ENCODE results near the gene DEUP1.
"Not testable (repeated sequence)": the region's sequence is repeated elsewhere in the genome, so short reads cannot be mapped to it uniquely, and the experiment has no call there.

Gene DEUP1

DNA sequence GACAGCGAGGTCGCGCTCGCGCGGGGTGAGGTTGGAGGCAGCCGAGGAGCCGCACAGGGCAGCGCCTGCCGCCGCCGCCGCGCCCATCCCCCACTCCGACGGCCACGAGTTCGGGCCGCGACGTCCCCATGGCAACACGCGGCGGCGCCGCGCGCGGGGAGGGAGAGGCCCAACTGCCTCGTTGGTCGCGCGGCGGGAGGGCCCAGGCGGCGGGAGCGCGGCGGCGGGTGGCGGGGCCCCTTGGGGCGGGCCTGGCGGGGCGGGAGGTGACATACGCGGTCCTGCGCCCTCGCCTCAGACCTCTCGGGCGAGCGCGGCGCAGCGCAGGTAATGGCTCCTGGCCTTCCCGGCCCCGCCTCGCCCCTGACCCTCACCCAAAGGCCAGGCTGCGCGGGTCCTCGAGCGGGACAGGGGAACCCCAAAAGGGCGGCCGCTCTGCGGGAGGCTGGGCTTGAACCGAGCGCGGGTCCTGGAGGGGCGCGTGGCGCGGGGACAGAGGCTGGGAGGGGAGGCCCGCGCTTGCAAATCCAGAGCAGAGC lies at the start of gene DEUP1:
Gene DEUP1 (plus strand): TSS at position 297 of the 539 bp plus-strand sequence. CDS start 1,518 bp downstream, outside the sequence.
- ATAC-seq, result no peak

- no peak for ATAC-seq
These were observed 45.1 kb upstream of the DEUP1 start for GRCh38 chr11:93285430-93285829.

DNA sequence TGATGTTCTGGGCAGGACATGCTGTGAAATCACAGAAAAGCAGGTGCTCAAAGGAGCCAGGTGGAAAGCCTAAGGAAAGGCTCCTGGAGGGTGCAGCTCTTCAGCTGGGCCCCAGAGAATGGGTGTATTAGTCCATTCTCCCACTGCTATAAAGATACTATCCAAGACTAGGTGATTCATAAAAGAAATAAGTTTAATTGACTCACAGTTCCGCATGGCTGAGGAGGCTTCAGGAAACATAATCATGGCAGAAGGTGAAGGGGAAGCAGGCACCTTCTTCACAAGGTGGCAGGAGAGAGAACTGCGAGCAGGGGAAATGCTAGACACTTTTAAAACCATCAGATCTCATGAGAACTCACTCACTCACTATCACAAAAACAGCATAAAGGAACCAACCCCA lies 43.1 kb upstream of the DEUP1 start:
- ATAC-seq, result no peak

DNA sequence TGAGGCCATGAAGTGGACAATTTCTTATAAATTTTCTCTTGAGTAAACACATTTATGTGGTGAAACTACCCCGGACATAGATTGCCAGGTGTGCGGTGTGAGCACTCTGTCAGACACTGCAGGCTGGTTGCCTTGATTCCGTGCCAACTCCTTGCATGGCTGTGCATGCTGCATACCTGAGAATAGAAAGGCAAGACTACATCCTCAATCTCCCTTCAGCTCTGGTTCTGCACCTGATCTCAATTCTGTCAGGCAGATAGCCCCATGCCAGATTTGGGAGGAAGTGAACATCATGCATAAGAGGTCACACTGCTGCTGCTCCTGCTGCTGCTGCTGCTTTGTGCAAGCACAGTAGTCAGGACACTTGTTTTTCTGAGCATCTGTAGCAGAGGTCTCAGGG lies 42.5 kb upstream of the DEUP1 start:
- ATAC-seq, result no peak

- ATAC-seq, result no peak
These were observed 41.8 kb upstream of the DEUP1 start for GRCh38 chr11:93288767-93289166.

DNA sequence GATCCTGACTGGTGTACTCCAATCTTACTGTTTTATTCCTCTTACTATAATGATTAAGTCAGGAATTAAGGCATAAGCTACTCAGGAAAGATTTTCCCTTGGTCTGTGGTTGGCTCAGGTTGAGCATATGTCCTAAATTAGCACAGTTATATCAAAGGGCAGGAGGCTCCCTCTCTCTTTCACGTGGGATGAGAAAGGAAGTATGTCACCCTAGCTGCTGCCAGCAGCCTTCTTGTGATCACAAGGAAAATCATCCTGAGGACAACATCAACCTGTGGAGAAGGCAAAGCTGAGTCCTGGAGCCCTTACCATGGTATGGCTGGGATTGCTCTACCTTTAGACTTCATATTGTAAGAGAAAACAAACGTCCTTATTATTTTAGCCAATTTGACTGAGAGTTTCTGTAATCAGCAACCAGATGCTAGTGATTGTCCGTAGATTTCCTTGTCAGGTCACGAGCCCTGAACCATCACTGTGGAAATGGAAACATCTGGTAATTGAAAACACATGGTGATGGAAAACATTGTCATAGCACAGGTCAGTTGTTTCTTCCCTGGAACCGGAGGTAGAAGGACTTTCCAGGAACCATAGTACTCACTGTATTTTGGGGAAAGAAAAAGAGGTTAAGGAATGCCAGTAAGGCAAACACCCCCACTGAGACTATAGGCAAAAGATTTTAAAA lies 40.6 kb upstream of the DEUP1 start:
- ATAC-seq, result no peak

GRCh38 chr11:93291110-93291509 lies 39.4 kb upstream of the DEUP1 start:
- ATAC-seq, result no peak

DNA sequence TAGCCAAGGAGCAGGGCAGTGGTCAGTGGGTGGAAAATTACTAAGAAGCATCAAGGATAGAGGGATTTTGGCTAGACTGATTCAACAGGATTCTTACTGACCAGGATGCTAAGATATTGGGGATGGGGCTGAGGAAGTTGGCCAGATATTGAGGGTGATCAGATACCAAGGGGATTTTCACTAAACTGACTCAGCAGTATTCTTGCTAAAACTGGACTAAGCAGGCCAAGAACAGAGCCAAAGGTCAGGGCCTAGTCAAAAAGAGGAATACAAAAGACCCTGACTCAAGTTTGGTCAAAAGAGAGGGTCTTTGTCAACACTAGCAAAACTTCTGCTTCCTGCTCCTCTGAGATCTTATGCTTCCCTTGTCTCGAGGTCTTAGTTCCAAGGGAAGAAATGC lies 38.6 kb upstream of the DEUP1 start:
- ATAC-seq, result no peak

DNA sequence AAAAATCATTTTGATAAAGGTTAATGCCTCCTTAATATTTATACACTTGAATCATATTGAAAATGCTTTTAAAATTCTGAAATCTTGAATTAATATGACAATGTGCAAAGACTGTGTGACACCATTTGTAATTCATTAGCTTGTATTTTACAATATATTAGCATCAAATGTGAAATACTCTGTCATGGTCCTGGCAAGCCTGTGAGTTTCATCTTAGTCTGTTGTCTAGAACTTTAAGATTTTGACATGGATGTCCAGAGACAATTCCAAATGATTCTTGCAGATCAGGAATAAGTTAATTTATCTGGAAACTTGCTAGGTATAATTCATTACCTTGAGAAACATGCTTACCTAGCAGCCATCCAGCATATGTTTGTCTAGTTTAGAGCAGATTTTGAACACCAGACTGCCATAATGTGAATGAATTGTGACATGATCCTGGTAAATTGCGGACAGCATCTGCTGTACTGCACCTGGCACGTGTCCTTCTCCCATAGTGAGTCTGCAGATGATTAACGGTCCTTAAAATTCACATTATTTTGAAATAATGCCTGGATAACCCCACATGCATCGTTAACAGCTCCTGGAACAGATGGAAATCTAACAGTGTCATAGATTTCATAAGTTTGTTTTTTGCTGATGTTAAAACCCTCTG lies 34.5 kb upstream of the DEUP1 start:
- ATAC-seq, result no peak

- no peak for ATAC-seq
These were observed 26.9 kb upstream of the DEUP1 start for GRCh38 chr11:93303689-93304088.

GRCh38 chr11:93314399-93314798 lies 16.1 kb upstream of the DEUP1 start:
- ATAC-seq, result not testable (repeated sequence)

DNA sequence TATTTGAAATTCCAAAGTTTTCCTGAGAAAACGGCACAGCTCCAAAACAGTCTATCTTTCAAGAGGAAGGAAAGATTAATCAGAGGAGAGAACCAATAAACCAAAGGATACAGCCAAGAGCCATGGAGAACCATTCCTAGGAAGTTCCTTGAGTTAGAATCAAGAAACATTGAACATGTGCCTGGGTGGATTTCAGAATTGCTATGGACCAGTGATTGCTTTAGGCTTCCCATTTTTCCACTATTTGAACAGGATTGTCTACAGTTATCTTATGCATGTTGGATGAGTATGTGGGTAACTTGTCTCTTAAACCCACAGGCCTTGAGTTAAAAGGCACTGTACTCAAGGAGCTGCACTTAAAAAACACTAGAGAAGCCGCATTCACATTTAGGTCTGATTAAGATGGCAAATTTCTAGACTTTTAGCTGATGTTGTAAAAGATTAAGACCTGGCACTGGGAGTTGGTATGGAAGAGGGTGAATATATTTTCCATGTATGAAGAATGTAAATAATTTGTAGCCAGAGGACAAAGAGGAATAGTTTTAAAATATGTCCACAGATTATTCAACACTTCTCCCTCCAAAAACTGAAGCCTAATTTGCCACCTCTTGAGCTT lies 11.2 kb upstream of the DEUP1 start:
- ATAC-seq, result no peak

DNA sequence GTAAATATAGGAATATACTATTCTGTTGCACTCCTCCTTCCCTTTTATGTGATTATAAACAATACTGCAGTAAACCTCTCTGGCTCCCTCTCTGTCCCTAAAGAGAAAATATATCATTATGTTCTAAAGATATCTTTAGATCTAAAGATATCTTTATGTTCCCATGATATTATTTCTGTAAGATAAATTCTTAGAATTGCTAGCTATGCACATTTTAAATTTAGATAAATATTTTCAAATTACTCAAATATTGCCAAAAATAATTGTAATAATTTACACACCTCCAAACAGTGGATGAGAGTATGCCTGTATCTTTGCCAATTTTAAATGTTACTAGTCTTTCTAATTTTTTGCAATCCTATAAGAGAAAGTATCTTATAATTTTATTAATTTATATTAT lies 10.3 kb upstream of the DEUP1 start:
- no peak for ATAC-seq

GRCh38 chr11:93322207-93322606 lies 8.3 kb upstream of the DEUP1 start:
- ATAC-seq, result no peak

- no peak for ATAC-seq
These were observed 6.8 kb upstream of the DEUP1 start for GRCh38 chr11:93323747-93324146.

DNA sequence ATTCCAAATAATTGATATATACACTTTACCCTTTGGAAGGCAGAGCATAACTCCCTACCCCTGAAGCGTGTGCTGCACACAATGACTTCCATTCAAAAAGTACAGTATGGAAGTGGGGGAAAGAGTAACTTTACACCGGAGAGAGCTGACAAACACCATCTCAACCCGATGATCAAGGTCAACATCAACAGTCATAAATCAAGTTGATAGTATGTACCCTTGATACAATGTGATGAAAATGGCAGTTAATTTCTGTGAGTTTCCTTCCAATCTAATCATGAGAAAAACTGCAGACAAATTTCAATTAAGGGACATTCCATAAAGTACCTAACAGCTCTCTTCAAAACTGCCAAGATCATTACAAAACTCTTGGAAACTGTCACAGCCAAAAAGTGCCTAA lies 6.0 kb upstream of the DEUP1 start:
- ATAC-seq, result no peak

- ATAC-seq, result no peak
These were observed 3.9 kb upstream of the DEUP1 start for GRCh38 chr11:93326681-93327080.

GRCh38 chr11:93329936-93330445 lies 551 bp upstream of the DEUP1 start:
- no peak for ATAC-seq

DNA sequence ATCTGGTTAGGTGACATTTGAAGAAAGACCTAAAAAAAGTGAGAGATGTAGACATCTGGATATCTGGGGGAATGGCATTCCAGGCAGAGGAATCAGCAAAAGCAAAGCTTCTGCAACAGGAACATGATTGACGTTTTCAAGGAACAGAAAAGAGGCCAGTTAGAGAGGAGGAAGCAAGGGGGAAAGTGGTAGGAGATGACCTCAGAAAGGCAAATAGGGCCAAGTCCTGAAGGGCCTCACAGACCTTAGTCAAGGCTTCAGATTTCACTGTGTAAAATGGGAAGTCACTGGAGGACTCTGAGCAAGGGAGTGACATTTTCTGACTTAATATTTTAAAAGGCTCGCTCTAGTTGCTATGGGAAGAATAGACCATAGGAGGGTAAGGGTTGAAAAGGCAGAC lies 9.7 kb downstream of the DEUP1 start:
- ATAC-seq, result no peak

DNA sequence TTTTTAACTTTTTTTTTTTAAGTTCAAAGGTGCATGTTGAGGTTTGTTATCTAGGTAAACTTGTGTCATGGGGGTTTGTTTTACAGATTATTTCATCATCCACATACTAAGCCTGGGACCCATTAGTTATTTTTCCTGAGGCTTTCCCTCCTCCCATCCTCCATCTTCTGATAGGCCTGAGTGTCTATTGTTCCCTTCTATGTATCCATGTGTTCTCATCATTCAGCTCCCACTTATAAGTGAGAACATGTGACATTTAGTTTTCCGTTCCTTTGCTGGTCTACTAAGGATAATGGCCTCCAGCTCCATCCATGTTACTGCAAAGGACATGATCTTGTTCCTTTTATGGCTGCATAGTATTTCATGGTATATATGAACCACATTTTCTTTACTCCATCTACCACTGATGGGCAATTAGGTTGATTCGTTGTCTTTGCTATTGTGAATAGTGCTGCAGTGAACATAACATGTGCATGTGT lies 14.4 kb downstream of the DEUP1 start:
- no peak for ATAC-seq

DNA sequence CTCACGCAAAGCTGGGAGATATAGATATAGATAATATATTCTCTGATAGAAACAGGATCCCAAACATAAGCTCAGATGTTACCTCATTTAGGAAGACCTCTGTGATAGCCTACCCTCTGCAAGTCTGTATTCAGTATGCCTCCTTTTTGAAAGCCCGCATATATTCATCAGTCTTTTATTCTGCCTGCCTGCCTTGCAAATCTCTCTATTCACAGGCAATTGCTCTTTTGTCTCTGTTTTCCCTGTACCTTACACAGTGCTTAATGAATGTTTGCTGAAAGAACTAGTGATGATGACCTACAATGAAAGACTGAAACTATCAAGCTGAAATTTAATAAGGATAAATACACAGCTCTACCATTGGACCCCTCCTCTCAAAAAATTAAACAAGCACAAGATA lies 18.4 kb downstream of the DEUP1 start:
- no peak for ATAC-seq

GRCh38 chr11:93350835-93351234 lies 20.3 kb downstream of the DEUP1 start:
- no peak for ATAC-seq

- no peak for ATAC-seq
These were observed 28.9 kb downstream of the DEUP1 start for GRCh38 chr11:93359396-93359795.

DNA sequence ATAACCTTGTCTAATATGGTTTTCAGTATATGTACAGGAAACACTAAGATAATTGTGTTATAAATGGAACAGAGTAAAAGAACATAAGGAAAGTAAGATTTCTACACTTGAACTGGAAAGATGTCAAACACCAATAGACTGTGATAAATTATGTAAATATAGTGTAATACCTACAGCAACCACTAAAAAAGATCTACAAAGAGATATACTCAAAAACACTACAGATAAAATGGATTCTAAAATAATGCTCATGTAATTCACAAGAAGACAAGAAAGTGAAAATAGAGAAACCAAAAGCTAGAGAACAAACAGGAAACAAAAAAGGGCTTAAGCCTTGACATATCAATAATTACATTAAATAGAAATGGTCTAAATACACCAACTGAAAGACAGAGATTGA lies 30.9 kb downstream of the DEUP1 start:
- ATAC-seq, result no peak

Measured in activated CD4-positive, CD25-positive, alpha-beta regulatory T cell treated with anti-CD3 and anti-CD28 coated beads, Interleukin-2, amount 50 U/mL, for 24 hours (primary cell).